ENCODE results near the gene MRPL39.

MRPL39 gene

GRCh38 chr21:25615880-25616279, 8.6 kb upstream of the MRPL39 start:
- DNase-seq (ENCODE audit: low read depth in 2 of 3, low spot score in 2 of 3): no peak

GRCh38 chr21:25614441-25614840, 7.2 kb upstream of the MRPL39 start:
- no peak for DNase-seq (ENCODE audit: low read depth in 2 of 3, low spot score in 2 of 3)

- DNase-seq (ENCODE audit: low read depth in 2 of 3, low spot score in 2 of 3): peak; percentile 37 to 60 (median 40)
Observed at GRCh38 chr21:25608044-25608737, 910 bp upstream of the MRPL39 start.

GRCh38 chr21:25589887-25590286, 17.4 kb downstream of the MRPL39 start:
- DNase-seq (ENCODE audit: low read depth in 2 of 3, low spot score in 2 of 3): no peak

- no peak for DNase-seq (ENCODE audit: low read depth in 2 of 3, low spot score in 2 of 3)
Observed at GRCh38 chr21:25586791-25587190, 20.5 kb downstream of the MRPL39 start.

- DNase-seq (ENCODE audit: low read depth in 2 of 3, low spot score in 2 of 3): no peak
Observed at GRCh38 chr21:25586326-25586725, 21.0 kb downstream of the MRPL39 start.

GRCh38 chr21:25584833-25585676, 22.2 kb downstream of the MRPL39 start:
- DNase-seq (ENCODE audit: low read depth in 2 of 3, low spot score in 2 of 3): no peak

GRCh38 chr21:25583370-25584130, 23.7 kb downstream of the MRPL39 start:
- no peak for DNase-seq (ENCODE audit: low read depth in 2 of 3, low spot score in 2 of 3)

GRCh38 chr21:25582888-25583287, 24.4 kb downstream of the MRPL39 start:
- no peak for DNase-seq (ENCODE audit: low read depth in 2 of 3, low spot score in 2 of 3)

- DNase-seq (ENCODE audit: low read depth in 2 of 3, low spot score in 2 of 3): no peak
Observed at GRCh38 chr21:25582164-25582790, 25.0 kb downstream of the MRPL39 start.

- no peak for DNase-seq (ENCODE audit: low read depth in 2 of 3, low spot score in 2 of 3)
Observed at GRCh38 chr21:25581582-25581981, 25.7 kb downstream of the MRPL39 start.

GRCh38 chr21:25580912-25581260, 26.4 kb downstream of the MRPL39 start:
- no peak for DNase-seq (ENCODE audit: low read depth in 2 of 3, low spot score in 2 of 3)

- no peak for DNase-seq (ENCODE audit: low read depth in 2 of 3, low spot score in 2 of 3)
Observed at GRCh38 chr21:25579226-25580013, 27.9 kb downstream of the MRPL39 start.

- DNase-seq (ENCODE audit: low read depth in 2 of 3, low spot score in 2 of 3): no peak
Observed at GRCh38 chr21:25578056-25578961, 29.0 kb downstream of the MRPL39 start.

GRCh38 chr21:25577424-25578055, 29.7 kb downstream of the MRPL39 start:
- DNase-seq (ENCODE audit: low read depth in 2 of 3, low spot score in 2 of 3): no peak

GRCh38 chr21:25573409-25574206, 33.7 kb downstream of the MRPL39 start:
- no peak for DNase-seq (ENCODE audit: low read depth in 2 of 3, low spot score in 2 of 3)

- DNase-seq (ENCODE audit: low read depth in 2 of 3, low spot score in 2 of 3): no peak
Observed at GRCh38 chr21:25572861-25573310, 34.4 kb downstream of the MRPL39 start.

- no peak for DNase-seq (ENCODE audit: low read depth in 2 of 3, low spot score in 2 of 3)
Observed at GRCh38 chr21:25571726-25572121, 35.6 kb downstream of the MRPL39 start.

Measured in activated CD8-positive, alpha-beta memory T cell treated with anti-CD3 and anti-CD28 coated beads for 48 hours (primary cell).